HG02970 (cell line): ENCODE measurements around the gene LNX2.

Experiments used
- ATAC-seq: cut with Tn5 transposase; IDR thresholded peaks from one replicate; pipeline ENCODE4 v1.9.1; 2021; ENCODE audit warnings: mild to moderate bottlenecking, moderate library complexity, moderate number of reproducible peaks; ENCODE audit not compliant: unreplicated experiment, low FRiP score

Gene LNX2

GRCh38 chr13:27620377-27621115 is at the start of gene LNX2:
Gene LNX2, minus strand, starts transcription at chr13:27620529. Its CDS starts 38,826 bp downstream, at chr13:27581703.
- peak; percentile 82 for ATAC-seq

GRCh38 chr13:27667946-27668345 is 47.6 kb upstream of the LNX2 start:
- ATAC-seq, result no peak

- no peak for ATAC-seq
These were observed 46.6 kb upstream of the LNX2 start for GRCh38 chr13:27666951-27667350.

- no peak for ATAC-seq
These were observed 45.4 kb upstream of the LNX2 start for GRCh38 chr13:27665761-27666160.

GRCh38 chr13:27665333-27665732 is 45.0 kb upstream of the LNX2 start:
- ATAC-seq, result no peak

GRCh38 chr13:27663947-27664346 is 43.6 kb upstream of the LNX2 start:
- no peak for ATAC-seq

- ATAC-seq, result no peak
These were observed 42.6 kb upstream of the LNX2 start for GRCh38 chr13:27662738-27663470.

- ATAC-seq, result no peak
These were observed 40.7 kb upstream of the LNX2 start for GRCh38 chr13:27661017-27661416.

GRCh38 chr13:27660511-27660910 is 40.2 kb upstream of the LNX2 start:
- no peak for ATAC-seq

GRCh38 chr13:27659145-27659865 is 39.0 kb upstream of the LNX2 start:
- ATAC-seq, result no peak

GRCh38 chr13:27658546-27658945 is 38.2 kb upstream of the LNX2 start:
- no peak for ATAC-seq

- no peak for ATAC-seq
These were observed 37.4 kb upstream of the LNX2 start for GRCh38 chr13:27657724-27658123.

GRCh38 chr13:27654816-27655215 is 34.5 kb upstream of the LNX2 start:
- no peak for ATAC-seq

- no peak for ATAC-seq
These were observed 33.7 kb upstream of the LNX2 start for GRCh38 chr13:27654059-27654458.

- no peak for ATAC-seq
These were observed 30.0 kb upstream of the LNX2 start for GRCh38 chr13:27650312-27650711.

GRCh38 chr13:27644302-27644701 is 24.0 kb upstream of the LNX2 start:
- no peak for ATAC-seq

GRCh38 chr13:27643334-27644132 is 23.2 kb upstream of the LNX2 start:
- ATAC-seq, result no peak

GRCh38 chr13:27641711-27642502 is 21.6 kb upstream of the LNX2 start:
- ATAC-seq, result no peak

GRCh38 chr13:27639186-27639585 is 18.9 kb upstream of the LNX2 start:
- no peak for ATAC-seq

GRCh38 chr13:27638521-27638920 is 18.2 kb upstream of the LNX2 start:
- ATAC-seq, result no peak
